Thyroid gland (tissue), 4 donors: ENCODE measurements around the gene LGALSL. TPM values are rescaled to one million over a fixed set of nuclear protein-coding genes. Genes with fewer than 3 reads are reported as not detected.

Experiments
- DNase-seq, 2 donors: peaks; one replicate each; pipeline ENCODE4 v3.0.0-alpha.2; 2019
- H3K27ac ChIP-seq, 3 donors: fragments of 200-600 bp; sonication (generic); 1 replicate in 2 of 3; 2 replicates in 1 of 3; pipeline ENCODE4 v1.5.1; 2016 to 2019; ENCODE audit warnings: mild to moderate bottlenecking in 1 of 3, moderate library complexity in 1 of 3
- H3K27me3 ChIP-seq: fragments of 200-600 bp; sonication (generic); one replicate; pipeline ENCODE4 v1.5.1; 2019
- H3K36me3 ChIP-seq, 2 donors: fragments of 200-600 bp; sonication (generic); one replicate each; pipeline ENCODE4 v1.5.1; 2016 to 2019
- H3K4me1 ChIP-seq, 2 donors: fragments of 200-600 bp; sonication (generic); one replicate each; pipeline ENCODE4 v1.5.1; 2017 to 2019
- H3K4me3 ChIP-seq, 3 donors: fragments of 200-600 bp; sonication (generic); replicated peaks in 1 of 3; 1 replicate in 2 of 3; 2 replicates in 1 of 3; pipeline ENCODE4 v1.5.1; 2016; ENCODE audit warnings: mild to moderate bottlenecking in 1 of 3
- H3K9me3 ChIP-seq: fragments of 200-600 bp; sonication (generic); one replicate; pipeline ENCODE4 v1.5.1; 2017
- CTCF ChIP-seq, 6 experiments: fragments of 200-600 bp in 3 of 6; fragments of 450-650 bp in 3 of 6; sonication (generic) in 3 of 6; IDR thresholded peaks; one replicate each; pipeline ENCODE4 v1.5.1; 2016 to 2019; ENCODE audit warnings: antibody characterized with exemption in 6 of 6, mild to moderate bottlenecking in 2 of 6, inconsistent platforms in 1 of 6, moderate library complexity in 1 of 6
- POLR2A ChIP-seq, 2 donors: fragments of 450-650 bp; IDR thresholded peaks; one replicate each; pipeline ENCODE4 v1.6.1; 2017; ENCODE audit warnings: antibody characterized with exemption in 2 of 2, mild to moderate bottlenecking in 2 of 2, moderate library complexity in 1 of 2
- WGBS, 2 donors: methylation state at CpG; one replicate each; pipeline ENCODE4 v1.1.5; 2017; 5-methylcytosine and 5-hydroxymethylcytosine counted together
- intact Hi-C: fragments of 100-400 bp; cut with DNase I; formaldehyde crosslinking; loops from one replicate; pipeline ENCODE4 v1.15.1; 2023
- total RNA-seq, 4 donors: library from RNA; depleted of rRNA; stranded (reverse); fragments of >200 nt; gene quantifications; one replicate each; pipeline ENCODE4 v1.2.3, GENCODE V29; 2016

LGALSL gene
- total RNA-seq, 4 donors from 2014 or later, result 8.1 to 13.0 (median 10.4) TPM

- no peaks in the 10 kb centered on the region for H3K9me3 ChIP-seq
- H3K36me3 ChIP-seq, result no peaks in the 10 kb centered on the region
- 89 to 94% methylated on average over 1 of the region's 1 CpG for WGBS, 2 donors
- H3K4me3 ChIP-seq, result no peak overlapping the region
- no peak for TF ChIP-seq CTCF (IDR thresholded peaks at IDR 0.05)
- no peak for TF ChIP-seq POLR2A (IDR thresholded peaks at IDR 0.05)
- intact Hi-C loops, result no loop called here
- DNase-seq, result no peak
- peaks cover 0 to 9% of the 10 kb centered on the region in 2 donors for H3K4me1 ChIP-seq
- H3K27me3 ChIP-seq, result no peaks in the 10 kb centered on the region
- H3K27ac ChIP-seq, result no peak overlapping the region
These were observed 43.3 kb upstream of the LGALSL start for GRCh38 chr2:64410671-64411070.

- Histone ChIP-seq H3K27ac (no peak overlapping the region), H3K4me3 (no peak overlapping the region), H3K9me3 (no peaks in the 10 kb centered on the region), H3K4me1 (no peaks in the 10 kb centered on the region), H3K36me3 (no peaks in the 10 kb centered on the region), H3K27me3 (no peaks in the 10 kb centered on the region)
- intact Hi-C loops, result no loop called here
- WGBS, 2 donors, result 94 to 99% methylated on average over 4 of the region's 4 CpGs
- TF ChIP-seq CTCF (IDR thresholded peaks at IDR 0.05) (no peak), POLR2A (IDR thresholded peaks at IDR 0.05) (no peak)
- no peak for DNase-seq
These were observed 41.3 kb upstream of the LGALSL start for GRCh38 chr2:64412671-64413070.

- Histone ChIP-seq H3K9me3 (no peaks in the 10 kb centered on the region), H3K4me3 (no peak overlapping the region), H3K4me1 (no peaks in the 10 kb centered on the region), H3K27ac (no peak overlapping the region), H3K36me3 (no peaks in the 10 kb centered on the region), H3K27me3 (no peaks in the 10 kb centered on the region)
- no peak for DNase-seq
- TF ChIP-seq POLR2A (IDR thresholded peaks at IDR 0.05), result no peak
- no peak for TF ChIP-seq CTCF (IDR thresholded peaks at IDR 0.05)
- WGBS, 2 donors, result 89 to 92% methylated on average over 7 of the region's 7 CpGs
- intact Hi-C loops, result no loop called here
These were observed 39.1 kb upstream of the LGALSL start for GRCh38 chr2:64414736-64415435.

GRCh38 chr2:64417624-64418023, 36.3 kb upstream of the LGALSL start:
- H3K4me3 ChIP-seq, result no peak overlapping the region
- intact Hi-C loops, result no loop called here
- no peaks in the 10 kb centered on the region for H3K27me3 ChIP-seq
- H3K9me3 ChIP-seq, result no peaks in the 10 kb centered on the region
- no peaks in the 10 kb centered on the region for H3K36me3 ChIP-seq
- DNase-seq, result no peak
- no peak for TF ChIP-seq CTCF (IDR thresholded peaks at IDR 0.05)
- no peak for TF ChIP-seq POLR2A (IDR thresholded peaks at IDR 0.05)
- H3K27ac ChIP-seq, result no peak overlapping the region
- WGBS, 2 donors, result 81 to 86% methylated on average over 3 of the region's 3 CpGs
- no peaks in the 10 kb centered on the region for H3K4me1 ChIP-seq

GRCh38 chr2:64419596-64420165, 34.3 kb upstream of the LGALSL start:
- no peak for DNase-seq
- 91% methylated on average over 2 of the region's 2 CpGs for WGBS, 2 donors
- intact Hi-C loops, result no loop called here
- Histone ChIP-seq H3K27me3 (no peaks in the 10 kb centered on the region), H3K4me3 (no peak overlapping the region), H3K36me3 (no peaks in the 10 kb centered on the region), H3K4me1 (peaks cover 5 to 7% of the 10 kb centered on the region in 2 donors), H3K9me3 (no peaks in the 10 kb centered on the region), H3K27ac (no peak overlapping the region)
- no peak for TF ChIP-seq CTCF (IDR thresholded peaks at IDR 0.05)
- TF ChIP-seq POLR2A (IDR thresholded peaks at IDR 0.05), result no peak
